ENCODE data around the gene PCDHGB3. TPM values are rescaled to one million over a fixed set of nuclear protein-coding genes. Genes with fewer than 3 reads are reported as not detected.
"Not testable (repeated sequence)": the region's sequence is repeated elsewhere in the genome, so short reads cannot be mapped to it uniquely, and the experiment has no call there.

Gene PCDHGB3
- total RNA-seq, 1 experiment from 2014 or later = 1.2 TPM

DNA sequence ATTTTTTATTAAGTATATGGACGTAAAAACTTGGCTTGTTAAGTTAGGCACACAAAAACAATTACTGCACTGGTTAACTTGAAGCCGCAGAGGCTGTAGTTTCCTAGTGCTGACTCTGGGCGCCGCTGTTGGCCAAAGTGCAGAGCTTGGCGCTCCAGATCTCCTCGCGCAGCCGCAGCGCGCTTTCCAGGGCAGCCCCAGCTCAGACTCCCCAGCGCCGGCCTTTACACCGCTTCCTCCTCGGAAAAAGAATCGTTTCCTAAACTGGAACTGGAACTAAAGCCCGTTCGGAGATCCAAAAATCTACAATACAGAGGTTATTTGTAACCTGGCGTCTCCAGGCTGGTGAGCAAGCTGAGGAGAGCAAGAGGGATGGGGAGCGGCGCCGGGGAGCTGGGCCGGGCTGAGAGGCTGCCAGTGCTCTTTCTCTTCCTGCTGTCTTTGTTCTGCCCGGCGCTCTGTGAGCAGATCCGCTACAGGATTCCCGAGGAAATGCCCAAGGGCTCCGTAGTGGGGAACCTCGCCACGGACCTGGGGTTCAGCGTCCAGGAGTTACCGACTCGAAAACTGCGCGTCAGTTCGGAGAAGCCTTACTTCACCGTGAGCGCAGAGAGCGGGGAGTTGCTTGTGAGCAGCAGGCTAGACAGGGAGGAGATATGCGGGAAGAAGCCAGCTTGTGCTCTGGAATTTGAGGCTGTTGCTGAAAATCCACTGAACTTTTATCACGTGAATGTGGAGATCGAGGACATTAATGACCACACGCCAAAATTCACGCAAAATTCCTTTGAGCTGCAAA, 27.9 kb downstream of the PCDHGB3 start, which contains the start of gene PCDHGB5:
Gene PCDHGB5, plus strand, starts transcription at position 192 of the 796 bp plus-strand sequence. Its CDS starts 181 bp downstream, at position 373.
- BruUV-seq (replicated peaks); intact Hi-C loops (cut with micrococcal nuclease; ENCODE audit: unreplicated experiment); H3K27me3 Mint-ChIP-seq (ENCODE audit: unreplicated experiment); H3K4me1 Mint-ChIP-seq (ENCODE audit: low read depth, unreplicated experiment); H3K27ac Mint-ChIP-seq (ENCODE audit: unreplicated experiment): not testable (repeated sequence)
- peak; percentile 70 for DNase-seq
- TF ChIP-seq, protein P1, sequence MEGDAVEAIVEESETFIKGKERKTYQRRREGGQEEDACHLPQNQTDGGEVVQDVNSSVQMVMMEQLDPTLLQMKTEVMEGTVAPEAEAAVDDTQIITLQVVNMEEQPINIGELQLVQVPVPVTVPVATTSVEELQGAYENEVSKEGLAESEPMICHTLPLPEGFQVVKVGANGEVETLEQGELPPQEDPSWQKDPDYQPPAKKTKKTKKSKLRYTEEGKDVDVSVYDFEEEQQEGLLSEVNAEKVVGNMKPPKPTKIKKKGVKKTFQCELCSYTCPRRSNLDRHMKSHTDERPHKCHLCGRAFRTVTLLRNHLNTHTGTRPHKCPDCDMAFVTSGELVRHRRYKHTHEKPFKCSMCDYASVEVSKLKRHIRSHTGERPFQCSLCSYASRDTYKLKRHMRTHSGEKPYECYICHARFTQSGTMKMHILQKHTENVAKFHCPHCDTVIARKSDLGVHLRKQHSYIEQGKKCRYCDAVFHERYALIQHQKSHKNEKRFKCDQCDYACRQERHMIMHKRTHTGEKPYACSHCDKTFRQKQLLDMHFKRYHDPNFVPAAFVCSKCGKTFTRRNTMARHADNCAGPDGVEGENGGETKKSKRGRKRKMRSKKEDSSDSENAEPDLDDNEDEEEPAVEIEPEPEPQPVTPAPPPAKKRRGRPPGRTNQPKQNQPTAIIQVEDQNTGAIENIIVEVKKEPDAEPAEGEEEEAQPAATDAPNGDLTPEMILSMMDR (IDR thresholded peaks at IDR 0.05; ENCODE audit: unreplicated experiment) = peak; percentile 67
- peaks cover 15% of the 10 kb centered on the region for H3K36me3 Mint-ChIP-seq (ENCODE audit: insufficient read depth, unreplicated experiment)
- peak within 1 kb of the TSS; percentile 58 for H3K4me3 Mint-ChIP-seq (ENCODE audit: low read depth, unreplicated experiment)
- H3K9me3 Mint-ChIP-seq (ENCODE audit: low read depth, unreplicated experiment) = peaks cover 11% of the 10 kb centered on the region
- CTCF ChIA-PET = interaction anchor here (1.0 to 2.3 kb wide), 6 partner anchors 20 to 174 kb away, joined by 3 to 9 read pairs (median 6); partner anchors contain the start of genes PCDHB14 and PCDHGB7

DNA sequence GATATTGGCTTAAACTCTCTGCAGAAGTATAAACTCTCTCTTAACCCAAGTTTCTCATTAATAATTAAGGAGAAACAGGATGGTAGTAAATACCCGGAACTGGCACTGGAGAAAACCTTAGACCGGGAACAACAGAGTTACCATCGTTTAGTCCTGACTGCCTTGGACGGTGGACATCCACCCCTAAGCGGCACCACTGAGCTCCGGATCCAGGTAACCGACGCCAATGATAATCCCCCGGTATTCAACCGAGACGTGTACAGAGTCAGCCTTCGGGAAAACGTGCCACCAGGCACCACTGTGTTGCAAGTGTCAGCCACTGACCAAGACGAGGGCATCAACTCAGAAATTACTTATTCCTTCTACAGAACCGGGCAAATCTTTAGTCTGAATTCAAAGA, 28.6 kb downstream of the PCDHGB3 start:
- no peaks in the 10 kb centered on the region for H3K27me3 Mint-ChIP-seq (ENCODE audit: unreplicated experiment)
- H3K4me3 Mint-ChIP-seq (ENCODE audit: low read depth, unreplicated experiment) = no peak overlapping the region
- no peaks in the 10 kb centered on the region for H3K4me1 Mint-ChIP-seq (ENCODE audit: low read depth, unreplicated experiment)
- peaks cover 11% of the 10 kb centered on the region for H3K9me3 Mint-ChIP-seq (ENCODE audit: low read depth, unreplicated experiment)
- TSS peak; percentile 17 for BruUV-seq (replicated peaks)
- H3K36me3 Mint-ChIP-seq (ENCODE audit: insufficient read depth, unreplicated experiment) = peaks cover 20% of the 10 kb centered on the region
- intact Hi-C loops (cut with micrococcal nuclease; ENCODE audit: unreplicated experiment) = no loop called here
- TF ChIP-seq, protein P1 (IDR thresholded peaks at IDR 0.05; ENCODE audit: unreplicated experiment) = no peak
- CTCF ChIA-PET = no interaction called here
- H3K27ac Mint-ChIP-seq (ENCODE audit: unreplicated experiment) = no peak overlapping the region
- no peak for DNase-seq

- no TSS peak for BruUV-seq (replicated peaks)
- Mint-ChIP-seq H3K4me3 (ENCODE audit: low read depth, unreplicated experiment) (no peak overlapping the region), H3K27ac (ENCODE audit: unreplicated experiment) (no peak overlapping the region), H3K27me3 (ENCODE audit: unreplicated experiment) (no peaks in the 10 kb centered on the region), H3K9me3 (ENCODE audit: low read depth, unreplicated experiment) (peaks cover 9% of the 10 kb centered on the region), H3K4me1 (ENCODE audit: low read depth, unreplicated experiment) (peaks cover under 1% of the 10 kb centered on the region), H3K36me3 (ENCODE audit: insufficient read depth, unreplicated experiment) (peaks cover 24% of the 10 kb centered on the region)
- DNase-seq = no peak
- CTCF ChIA-PET = no interaction called here
- TF ChIP-seq, protein P1 (IDR thresholded peaks at IDR 0.05; ENCODE audit: unreplicated experiment) = no peak
- intact Hi-C loops (cut with micrococcal nuclease; ENCODE audit: unreplicated experiment) = loop anchor here (5.0 kb wide), 1 partner anchor 78 kb away; the partner anchor contains the start of gene PCDHGC3
Measured at GRCh38 chr5:141399555-141400258, 29.7 kb downstream of the PCDHGB3 start.

DNA sequence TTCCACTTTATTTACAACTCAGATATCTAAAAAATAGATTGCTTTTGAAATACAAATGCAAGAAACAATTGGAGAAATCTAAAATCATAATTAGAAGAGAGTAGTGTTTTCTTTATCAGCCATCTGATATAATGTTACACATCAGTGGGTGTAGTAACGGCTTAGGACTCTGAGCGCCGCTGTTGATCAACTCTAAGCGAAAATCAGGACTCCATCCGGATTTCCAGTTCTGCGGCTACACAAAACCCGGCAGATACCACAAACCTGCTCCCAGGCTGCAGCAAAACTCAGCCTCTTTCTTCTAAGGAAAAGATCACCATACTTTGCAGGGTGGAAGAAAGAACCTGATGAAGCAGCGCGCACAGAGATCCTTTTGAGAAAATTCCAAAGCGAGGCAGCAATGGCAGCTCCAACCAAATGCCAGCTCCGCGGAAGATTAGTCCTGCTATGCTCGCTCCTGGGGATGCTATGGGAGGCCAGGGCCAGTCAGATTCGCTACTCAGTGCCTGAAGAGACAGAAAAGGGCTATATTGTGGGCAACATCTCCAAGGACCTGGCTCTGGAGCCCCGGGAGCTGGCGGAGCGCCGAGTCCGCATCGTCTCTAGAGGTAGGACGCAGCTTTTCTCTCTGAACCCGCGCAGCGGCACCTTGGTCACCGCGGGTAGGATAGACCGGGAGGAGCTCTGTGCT, 32.7 kb downstream of the PCDHGB3 start, which contains the start of gene PCDHGA9:
Gene PCDHGA9, plus strand, starts transcription at position 226 of the 691 bp plus-strand sequence. Its CDS starts 175 bp downstream, at position 401.
- H3K4me1 Mint-ChIP-seq (ENCODE audit: low read depth, unreplicated experiment) = peaks cover 17% of the 10 kb centered on the region

More for the DNA sequence above, 32.7 kb downstream of the PCDHGB3 start, which contains the start of gene PCDHGA9:
- CTCF ChIA-PET = interaction anchor here (0.9 to 1.9 kb wide), 11 partner anchors 15 to 617 kb away, joined by 3 to 22 read pairs (median 5); partner anchors contain the start of genes PCDHA1, PCDHB14, PCDHGB7 and PCDHGC3
- TF ChIP-seq, protein P1 (IDR thresholded peaks at IDR 0.05; ENCODE audit: unreplicated experiment) = peak; percentile 83
- intact Hi-C loops (cut with micrococcal nuclease; ENCODE audit: unreplicated experiment) = loop anchor here (1.0 to 5.0 kb wide), 5 partner anchors 75 to 180 kb away; partner anchors contain the start of genes PCDHB14 and PCDHGC3
- BruUV-seq (replicated peaks) = TSS peak; percentile 40
- DNase-seq = peak; percentile 73
- no peaks in the 10 kb centered on the region for H3K27me3 Mint-ChIP-seq (ENCODE audit: unreplicated experiment)
- peak within 1 kb of the TSS; percentile 68 for H3K27ac Mint-ChIP-seq (ENCODE audit: unreplicated experiment)
- H3K36me3 Mint-ChIP-seq (ENCODE audit: insufficient read depth, unreplicated experiment) = peaks cover 31% of the 10 kb centered on the region
- peaks cover 11% of the 10 kb centered on the region for H3K9me3 Mint-ChIP-seq (ENCODE audit: low read depth, unreplicated experiment)
- H3K4me3 Mint-ChIP-seq (ENCODE audit: low read depth, unreplicated experiment) = peak within 1 kb of the TSS; percentile 95

Data from Calu3 (cell line).